Measurements from ENCODE around the gene RBBP8NL. TPM values are rescaled to one million over a fixed set of nuclear protein-coding genes. Genes with fewer than 3 reads are reported as not detected.

The RBBP8NL gene
- total and polyA plus RNA-seq, 11 donors: not detected

GRCh38 chr20:62417981-62418708 is 9.2 kb downstream of the RBBP8NL start:
- TF ChIP-seq POLR2A (IDR thresholded peaks at IDR 0.05) (no peak), CTCF (IDR thresholded peaks at IDR 0.05) (no peak)
- DNase-seq (no peak), ATAC-seq (no peak)
- Histone ChIP-seq H3K36me3 (no peaks in the 10 kb centered on the region), H3K27ac (no peak overlapping the region), H3K27me3 (peaks cover 0 to 4% (median 0%) of the 10 kb centered on the region in 9 donors), H3K4me1 (no peaks in the 10 kb centered on the region), H3K4me3 (no peak overlapping the region), H3K9me3 (no peaks in the 10 kb centered on the region)
- intact Hi-C loops (cut with DNase I): loop anchor here in 4 of 10 donors (10.0 kb wide), 2 partner anchors 77 to 197 kb away; no protein-coding TSS in a partner anchor
- 66 to 80% (median 78%) methylated on average over 20 to 25 of the region's 25 CpGs for WGBS, 4 donors

- no peak overlapping the region for H3K27ac ChIP-seq
- peaks cover 0 to 4% (median 0%) of the 10 kb centered on the region in 9 donors for H3K27me3 ChIP-seq
- intact Hi-C loops (cut with DNase I): loop anchor here in 4 of 10 donors (10.0 kb wide), 2 partner anchors 78 to 198 kb away; no protein-coding TSS in a partner anchor
- no peaks in the 10 kb centered on the region for H3K9me3 ChIP-seq
- DNase-seq: no peak
- no peak overlapping the region for H3K4me3 ChIP-seq
- H3K36me3 ChIP-seq: no peaks in the 10 kb centered on the region
- H3K4me1 ChIP-seq: no peaks in the 10 kb centered on the region
- WGBS, 4 donors: 78 to 83% (median 81%) methylated on average over 41 to 43 of the region's 43 CpGs
- TF ChIP-seq POLR2A (IDR thresholded peaks at IDR 0.05) (no peak), CTCF (IDR thresholded peaks at IDR 0.05) (no peak)
- ATAC-seq: no peak
These were observed 10.4 kb downstream of the RBBP8NL start for GRCh38 chr20:62416651-62417637.

GRCh38 chr20:62415354-62416111 is 11.8 kb downstream of the RBBP8NL start:
- H3K36me3 ChIP-seq: no peaks in the 10 kb centered on the region
- ATAC-seq: no peak
- H3K27ac ChIP-seq: no peak overlapping the region
- no peak overlapping the region for H3K4me3 ChIP-seq
- 79 to 82% (median 79%) methylated on average over 18 to 24 of the region's 24 CpGs for WGBS, 4 donors
- intact Hi-C loops (cut with DNase I): loop anchor here in 4 of 10 donors (10.0 kb wide), 2 partner anchors 79 to 199 kb away; no protein-coding TSS in a partner anchor
- TF ChIP-seq POLR2A (IDR thresholded peaks at IDR 0.05) (no peak), CTCF (IDR thresholded peaks at IDR 0.05) (no peak)
- peaks cover 0 to 4% (median 0%) of the 10 kb centered on the region in 9 donors for H3K27me3 ChIP-seq
- no peak for DNase-seq
- peaks cover 0 to 1% (median 0%) of the 10 kb centered on the region in 12 donors for H3K4me1 ChIP-seq
- H3K9me3 ChIP-seq: no peaks in the 10 kb centered on the region
